NB4 (cell line): ENCODE results near the gene NRIP1.

Experiments
- MYC ChIP-seq: IDR thresholded peaks from 2 replicates; pipeline ENCODE4 v1.6.1; 2011; ENCODE audit warnings: low read depth, low read length
- POLR2A ChIP-seq: IDR thresholded peaks from 2 replicates; pipeline ENCODE4 v1.6.1; 2011; ENCODE audit warnings: mild to moderate bottlenecking; ENCODE audit not compliant: insufficient read length; ENCODE audit errors: extremely low read depth
- TF ChIP-seq, protein P1 (sequence below): IDR thresholded peaks from one replicate; pipeline ENCODE4 v1.5.1; 2012; ENCODE audit warnings: low read depth, low read length
- TF ChIP-seq, protein P2 (sequence below): IDR thresholded peaks from 2 replicates; pipeline ENCODE4 v1.6.1; 2011; ENCODE audit warnings: low read depth, low read length

DNA sequence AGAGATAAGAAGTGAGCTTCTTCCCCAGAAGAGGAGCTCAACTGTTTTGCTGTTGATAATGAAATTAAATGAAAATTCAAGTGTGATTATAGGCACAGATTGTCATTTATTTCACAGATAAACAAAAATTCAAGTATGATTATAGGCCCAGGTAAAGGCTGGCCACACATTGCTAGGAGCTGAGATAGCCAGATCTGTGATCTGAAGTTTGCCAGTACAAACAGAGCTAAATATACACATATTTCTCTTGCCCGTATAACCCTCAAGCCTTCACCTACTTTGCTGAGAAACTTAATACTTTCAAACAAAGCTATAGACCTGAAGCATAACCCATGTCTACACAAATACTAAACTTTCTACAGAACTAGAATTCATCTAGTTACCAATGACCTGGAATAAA, 31.3 kb upstream of the NRIP1 start:
- TF ChIP-seq, protein P1, sequence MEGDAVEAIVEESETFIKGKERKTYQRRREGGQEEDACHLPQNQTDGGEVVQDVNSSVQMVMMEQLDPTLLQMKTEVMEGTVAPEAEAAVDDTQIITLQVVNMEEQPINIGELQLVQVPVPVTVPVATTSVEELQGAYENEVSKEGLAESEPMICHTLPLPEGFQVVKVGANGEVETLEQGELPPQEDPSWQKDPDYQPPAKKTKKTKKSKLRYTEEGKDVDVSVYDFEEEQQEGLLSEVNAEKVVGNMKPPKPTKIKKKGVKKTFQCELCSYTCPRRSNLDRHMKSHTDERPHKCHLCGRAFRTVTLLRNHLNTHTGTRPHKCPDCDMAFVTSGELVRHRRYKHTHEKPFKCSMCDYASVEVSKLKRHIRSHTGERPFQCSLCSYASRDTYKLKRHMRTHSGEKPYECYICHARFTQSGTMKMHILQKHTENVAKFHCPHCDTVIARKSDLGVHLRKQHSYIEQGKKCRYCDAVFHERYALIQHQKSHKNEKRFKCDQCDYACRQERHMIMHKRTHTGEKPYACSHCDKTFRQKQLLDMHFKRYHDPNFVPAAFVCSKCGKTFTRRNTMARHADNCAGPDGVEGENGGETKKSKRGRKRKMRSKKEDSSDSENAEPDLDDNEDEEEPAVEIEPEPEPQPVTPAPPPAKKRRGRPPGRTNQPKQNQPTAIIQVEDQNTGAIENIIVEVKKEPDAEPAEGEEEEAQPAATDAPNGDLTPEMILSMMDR: no peak
- TF ChIP-seq MYC (no peak), POLR2A (no peak)
- TF ChIP-seq, protein P2, sequence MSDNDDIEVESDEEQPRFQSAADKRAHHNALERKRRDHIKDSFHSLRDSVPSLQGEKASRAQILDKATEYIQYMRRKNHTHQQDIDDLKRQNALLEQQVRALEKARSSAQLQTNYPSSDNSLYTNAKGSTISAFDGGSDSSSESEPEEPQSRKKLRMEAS: no peak
